Right lobe of liver (tissue), 6 donors: ENCODE data around the gene DCC. TPM values are rescaled to one million over a fixed set of nuclear protein-coding genes. Genes with fewer than 3 reads are reported as not detected.

Experiments used
- ATAC-seq, 4 donors: fragments of 200-7000 bp; cut with Tn5 transposase; one replicate each; pipeline ENCODE4 v1.9.1; 2020; ENCODE audit warnings: mild to moderate bottlenecking in 4 of 4, moderate library complexity in 4 of 4
- DNase-seq, 3 donors: peaks; one replicate each; pipeline ENCODE4 v3.0.0-alpha.2; 2020
- H3K27ac ChIP-seq, 3 donors: fragments of 200-600 bp; one replicate each; pipeline ENCODE4 v1.8.0; 2022
- H3K27me3 ChIP-seq, 2 donors: fragments of 200-600 bp; one replicate each; pipeline ENCODE4 v1.8.0; 2022
- H3K36me3 ChIP-seq, 4 donors: fragments of 200-600 bp; sonication (generic) in 1 of 4; one replicate each; pipeline versions ENCODE4 v1.5.1 to v1.8.0; 2017 to 2022; ENCODE audit warnings: control low read depth in 1 of 4
- H3K4me1 ChIP-seq, 4 donors: fragments of 200-600 bp; sonication (generic) in 1 of 4; one replicate each; pipeline versions ENCODE4 v1.5.1 to v1.8.0; 2017 to 2022; ENCODE audit warnings: control low read depth in 1 of 4
- H3K4me3 ChIP-seq, 3 donors: fragments of 200-600 bp; one replicate each; pipeline ENCODE4 v1.8.0; 2022
- H3K9me3 ChIP-seq, 4 donors: fragments of 200-600 bp; sonication (generic) in 1 of 4; one replicate each; pipeline versions ENCODE4 v1.5.1 to v1.8.0; 2017 to 2022; ENCODE audit warnings: control low read depth in 1 of 4
- CTCF ChIP-seq, 4 donors: fragments of 200-600 bp in 3 of 4; fragments of 450-650 bp in 1 of 4; IDR thresholded peaks; one replicate each; pipeline versions ENCODE4 v1.5.1 to v1.8.0; 2016 to 2022; ENCODE audit warnings: antibody characterized with exemption in 4 of 4, mild to moderate bottlenecking in 2 of 4
- POLR2A ChIP-seq: fragments of 450-650 bp; IDR thresholded peaks from one replicate; pipeline ENCODE4 v1.6.1; 2017; ENCODE audit warnings: antibody characterized with exemption, mild to moderate bottlenecking
- WGBS: methylation state at CpG from one replicate; pipeline ENCODE4 v1.1.6; 2018; ENCODE audit warnings: low coverage, low lambda C conversion rate; ENCODE audit not compliant: insufficient coverage; ENCODE audit errors: missing lambda C conversion rate; 5-methylcytosine and 5-hydroxymethylcytosine counted together
- intact Hi-C, 2 donors: fragments of 100-400 bp; cut with DNase I; formaldehyde crosslinking; loops; one replicate each; pipeline versions ENCODE4 v1.11.2 to v1.14.1; 2022
- total RNA-seq, 6 experiments: library from RNA; depleted of rRNA in 2 of 6; stranded (reverse); fragments of >200 nt in 2 of 6; fragmentation: NEBNext Ultra II Directional in 3 of 6; extraction: Animal tissue kit (Norgen Biotek cat#: 25700) in 3 of 6; gene quantifications; one replicate each; pipeline versions ENCODE4 v1.1.0 to v1.2.4, GENCODE V29; 2016 to 2023
- donor health status: DM: no; HTN: yes; CAD: no.
- donor health status: DM: no; HTN: no; CAD: no.
- donor health status: DM: no; HTN: no; CAD: no.
- donor health status: DM: no; HTN: yes; CAD: no.
- donor health status: DM: no; HTN: yes; CAD: no.

DCC gene
- total RNA-seq, 6 experiments from 2014 or later = 0.06 TPM; not detected in 5

- DNase-seq = no peak
- H3K4me1 ChIP-seq = no peaks in the 10 kb centered on the region
- ATAC-seq = no peak
- no peak for TF ChIP-seq CTCF (IDR thresholded peaks at IDR 0.05)
- TF ChIP-seq POLR2A = no peak
- intact Hi-C loops = no loop called here
- H3K27ac ChIP-seq = no peak overlapping the region
- no peak overlapping the region for H3K4me3 ChIP-seq
- H3K9me3 ChIP-seq = no peaks in the 10 kb centered on the region
- H3K27me3 ChIP-seq = no peaks in the 10 kb centered on the region
- WGBS = 28% methylated on average over 2 of the region's 2 CpGs
- H3K36me3 ChIP-seq = no peaks in the 10 kb centered on the region
Observed at GRCh38 chr18:52615321-52615720, 275.3 kb downstream of the DCC start.

GRCh38 chr18:52615943-52616342, 275.9 kb downstream of the DCC start:
- WGBS = 32% methylated on average over 3 of the region's 3 CpGs
- no peaks in the 10 kb centered on the region for H3K9me3 ChIP-seq

GRCh38 chr18:52617931-52618330, 277.9 kb downstream of the DCC start:
- DNase-seq (no peak), ATAC-seq (no peak)
- no peaks in the 10 kb centered on the region for H3K4me1 ChIP-seq
- TF ChIP-seq CTCF (IDR thresholded peaks at IDR 0.05) = no peak
- no peak for TF ChIP-seq POLR2A
- no peaks in the 10 kb centered on the region for H3K36me3 ChIP-seq
- no peaks in the 10 kb centered on the region for H3K27me3 ChIP-seq
- intact Hi-C loops = no loop called here
- no peak overlapping the region for H3K27ac ChIP-seq
- no peaks in the 10 kb centered on the region for H3K9me3 ChIP-seq
- H3K4me3 ChIP-seq = no peak overlapping the region

More at GRCh38 chr18:52615943-52616342, 275.9 kb downstream of the DCC start:
- intact Hi-C loops = no loop called here
- no peak for DNase-seq
- no peaks in the 10 kb centered on the region for H3K36me3 ChIP-seq
- H3K4me1 ChIP-seq = no peaks in the 10 kb centered on the region
- H3K27ac ChIP-seq = no peak overlapping the region
- no peak overlapping the region for H3K4me3 ChIP-seq
- no peak for ATAC-seq
- TF ChIP-seq POLR2A (no peak), CTCF (IDR thresholded peaks at IDR 0.05) (no peak)
- H3K27me3 ChIP-seq = no peaks in the 10 kb centered on the region

GRCh38 chr18:52620926-52621439, 281.0 kb downstream of the DCC start:
- DNase-seq = no peak
- H3K4me1 ChIP-seq = no peaks in the 10 kb centered on the region
- 28% methylated on average over 2 of the region's 3 CpGs for WGBS
- no peaks in the 10 kb centered on the region for H3K27me3 ChIP-seq
- intact Hi-C loops = no loop called here
- no peak overlapping the region for H3K27ac ChIP-seq
- no peaks in the 10 kb centered on the region for H3K9me3 ChIP-seq
- no peak for TF ChIP-seq CTCF (IDR thresholded peaks at IDR 0.05)
- TF ChIP-seq POLR2A = no peak
- H3K4me3 ChIP-seq = no peak overlapping the region
- no peak for ATAC-seq
- H3K36me3 ChIP-seq = no peaks in the 10 kb centered on the region

GRCh38 chr18:52624702-52625101, 284.7 kb downstream of the DCC start:
- intact Hi-C loops = no loop called here
- no peaks in the 10 kb centered on the region for H3K27me3 ChIP-seq
- 66% methylated on average over 5 of the region's 5 CpGs for WGBS

More at GRCh38 chr18:52624702-52625101, 284.7 kb downstream of the DCC start:
- Histone ChIP-seq H3K36me3 (no peaks in the 10 kb centered on the region), H3K4me1 (no peaks in the 10 kb centered on the region), H3K4me3 (no peak overlapping the region), H3K27ac (no peak overlapping the region), H3K9me3 (no peaks in the 10 kb centered on the region)
- DNase-seq (no peak), ATAC-seq (no peak)
- TF ChIP-seq CTCF (IDR thresholded peaks at IDR 0.05) (no peak), POLR2A (no peak)
